ENCODE results near the gene AEN.

DNA sequence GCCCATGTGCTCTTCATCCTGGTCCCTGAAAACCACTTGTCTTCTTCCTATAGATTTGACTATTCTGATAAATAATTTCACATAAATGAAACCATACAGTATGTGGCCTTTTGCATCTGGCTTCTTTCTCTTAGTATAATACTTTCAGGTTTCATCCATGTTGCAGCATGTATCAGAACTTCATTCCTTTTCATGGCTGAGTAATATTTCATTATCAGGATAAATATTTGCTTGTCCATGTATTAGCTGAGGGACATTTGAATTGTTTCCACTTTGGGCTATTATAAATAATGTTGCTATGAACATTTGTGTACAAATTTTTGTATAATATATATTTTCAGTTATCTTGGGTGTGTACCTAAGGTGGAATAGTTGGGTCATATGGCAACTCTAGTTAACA is 29.8 kb upstream of the AEN start:
- TF ChIP-seq YY1 (IDR thresholded peaks at IDR 0.05; ENCODE audit: insufficient read depth, insufficient read length) (no peak), ZNF274 (IDR thresholded peaks at IDR 0.05; ENCODE audit: low read depth, low read length) (no peak)

Measured in NT2/D1 (cell line).